Dermis blood vessel endothelial cell (primary cell): Measurements from ENCODE around the gene MIEF1. TPM values are rescaled to one million over a fixed set of nuclear protein-coding genes. Genes with fewer than 3 reads are reported as not detected.
A peak's percentile ranks its signal among the peaks of the same experiment; 100 is the strongest.

ENCODE experiments used
- DNase-seq: peaks from one replicate; pipeline ENCODE4 v3.0.0; 2010
- total RNA-seq: library from RNA; depleted of rRNA; stranded (reverse); fragments of >200 nt; gene quantifications from 2 replicates; pipeline ENCODE4 v1.2.3, GENCODE V29; 2014

MIEF1 gene
- total RNA-seq, 1 donor from 2014 or later, result 19.4 TPM

GRCh38 chr22:39532215-39533073, 30.4 kb downstream of the MIEF1 start, which contains the start of gene RPS19BP1:
Gene RPS19BP1, minus strand, starts transcription at chr22:39532748. Its CDS starts 10 bp downstream, at chr22:39532738.
- peak; percentile 99 for DNase-seq

GRCh38 chr22:39534092-39534506, 32.0 kb downstream of the MIEF1 start:
- no peak for DNase-seq

DNA sequence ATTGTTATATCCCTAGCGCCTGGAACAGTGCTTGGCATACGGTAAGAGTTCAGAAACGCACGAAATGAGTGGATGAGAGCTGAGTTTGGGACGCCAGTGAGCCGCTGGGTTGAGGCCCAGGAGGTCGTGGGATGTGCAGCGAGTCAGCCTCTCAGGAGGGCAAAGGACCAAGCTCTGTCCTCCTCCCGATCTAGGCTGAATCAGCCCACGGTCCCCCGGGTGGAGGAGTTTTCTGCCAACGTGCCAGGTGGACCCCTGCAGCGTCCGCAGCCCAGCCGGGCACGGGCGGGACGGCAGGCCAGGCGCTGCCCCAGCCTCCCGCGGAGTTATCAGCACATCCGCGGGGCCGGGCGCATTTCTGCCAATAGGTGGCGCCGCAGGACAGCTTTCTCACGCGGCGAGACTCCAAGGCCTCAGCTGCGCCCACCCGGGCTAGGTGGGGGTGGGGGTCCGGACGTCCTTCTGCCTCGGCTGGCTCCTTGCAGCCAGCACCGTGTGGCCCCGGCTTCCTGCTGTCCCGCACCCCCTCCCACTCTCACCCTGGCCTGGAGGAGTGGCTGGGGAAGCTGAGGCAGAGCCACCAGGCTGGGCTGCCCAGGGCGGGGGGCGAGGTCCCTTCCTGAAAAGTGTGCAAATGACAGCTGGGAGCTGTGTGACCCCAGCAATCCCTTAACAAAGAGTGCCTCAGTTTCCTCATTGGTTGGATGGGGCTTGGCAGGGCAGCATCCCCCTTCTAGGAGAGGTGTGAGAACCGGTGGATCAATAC, 32.7 kb downstream of the MIEF1 start:
- peak; percentile 82 for DNase-seq

DNA sequence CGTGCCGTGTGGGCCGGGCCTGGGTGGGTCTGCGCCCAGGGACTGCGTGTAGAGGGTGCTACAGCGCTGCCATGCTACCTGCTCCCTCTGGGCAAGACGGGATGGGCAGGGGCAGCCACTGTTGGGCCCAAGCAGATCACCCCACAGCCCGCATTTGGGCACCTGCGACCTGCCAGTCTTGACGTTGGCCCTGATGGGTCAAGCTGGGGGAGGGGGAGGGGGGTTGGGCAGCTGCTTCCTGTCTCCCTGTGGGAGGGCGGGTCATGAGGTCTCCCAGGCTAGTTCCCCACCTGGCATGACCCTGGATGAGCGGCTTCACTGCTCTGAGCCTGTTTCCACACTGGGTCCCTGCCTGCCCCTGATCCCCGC, 33.3 kb downstream of the MIEF1 start:
- DNase-seq, result no peak

- no peak for DNase-seq
These were observed 33.9 kb downstream of the MIEF1 start for GRCh38 chr22:39535831-39536449.

DNA sequence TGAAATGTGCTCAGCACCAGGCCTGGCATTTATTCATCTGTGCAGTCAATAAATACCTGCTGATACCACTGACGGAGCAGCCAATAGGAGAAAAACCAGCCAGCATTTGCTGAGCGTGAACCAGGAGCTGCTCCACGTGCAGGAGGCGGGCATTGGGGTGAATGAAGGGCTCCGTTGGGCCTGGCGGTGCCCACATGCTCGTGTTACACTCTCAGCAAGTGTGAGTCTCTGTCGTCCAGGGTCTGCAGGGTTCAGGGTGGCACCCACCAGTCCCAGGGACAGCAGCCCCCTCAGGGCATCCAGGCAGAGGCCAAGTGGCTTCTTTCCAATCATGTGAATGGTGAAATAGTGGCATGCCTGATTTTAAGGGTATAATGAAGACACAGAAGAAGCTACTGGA, 34.6 kb downstream of the MIEF1 start:
- no peak for DNase-seq

DNA sequence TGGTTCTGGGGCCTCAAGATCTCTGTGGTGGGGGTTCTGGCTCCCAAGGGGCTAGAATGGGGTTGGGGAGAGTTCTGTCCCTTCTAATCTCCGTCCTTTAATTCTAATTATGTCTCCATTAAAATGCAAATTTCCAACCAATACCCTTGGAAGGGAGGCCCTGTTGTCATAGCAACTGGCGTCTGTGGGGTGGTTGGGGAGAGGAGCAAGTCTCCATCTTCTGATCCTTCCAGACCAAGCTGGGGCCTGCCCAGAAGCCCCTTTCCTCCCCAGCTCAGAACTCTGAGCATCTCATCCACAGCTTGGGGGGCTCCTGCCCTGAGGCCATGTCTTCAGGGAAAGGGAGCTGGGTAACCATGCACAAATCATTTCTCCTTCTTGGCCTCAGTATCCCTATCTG, 35.9 kb downstream of the MIEF1 start:
- DNase-seq, result no peak

DNA sequence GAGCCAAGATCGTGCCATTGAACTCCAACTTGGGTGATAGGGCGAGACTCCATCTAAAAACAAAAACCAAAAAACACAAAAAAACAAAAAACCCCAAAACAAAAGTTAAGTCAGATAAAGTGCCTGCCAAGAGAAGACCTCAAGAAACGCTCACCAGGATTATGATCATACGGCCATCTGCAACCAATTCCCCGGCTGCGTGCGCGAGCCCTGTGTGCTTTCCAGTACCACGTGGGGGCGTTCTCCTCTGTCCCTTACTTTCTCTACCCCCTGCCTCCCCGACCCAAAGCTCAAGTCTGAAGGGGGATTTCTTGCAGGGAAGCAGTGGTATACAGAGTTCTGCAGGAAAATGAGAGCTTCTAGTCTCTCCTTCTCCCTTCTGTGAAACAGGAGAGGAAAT, 41.0 kb downstream of the MIEF1 start:
- peak; percentile 60 for DNase-seq

DNA sequence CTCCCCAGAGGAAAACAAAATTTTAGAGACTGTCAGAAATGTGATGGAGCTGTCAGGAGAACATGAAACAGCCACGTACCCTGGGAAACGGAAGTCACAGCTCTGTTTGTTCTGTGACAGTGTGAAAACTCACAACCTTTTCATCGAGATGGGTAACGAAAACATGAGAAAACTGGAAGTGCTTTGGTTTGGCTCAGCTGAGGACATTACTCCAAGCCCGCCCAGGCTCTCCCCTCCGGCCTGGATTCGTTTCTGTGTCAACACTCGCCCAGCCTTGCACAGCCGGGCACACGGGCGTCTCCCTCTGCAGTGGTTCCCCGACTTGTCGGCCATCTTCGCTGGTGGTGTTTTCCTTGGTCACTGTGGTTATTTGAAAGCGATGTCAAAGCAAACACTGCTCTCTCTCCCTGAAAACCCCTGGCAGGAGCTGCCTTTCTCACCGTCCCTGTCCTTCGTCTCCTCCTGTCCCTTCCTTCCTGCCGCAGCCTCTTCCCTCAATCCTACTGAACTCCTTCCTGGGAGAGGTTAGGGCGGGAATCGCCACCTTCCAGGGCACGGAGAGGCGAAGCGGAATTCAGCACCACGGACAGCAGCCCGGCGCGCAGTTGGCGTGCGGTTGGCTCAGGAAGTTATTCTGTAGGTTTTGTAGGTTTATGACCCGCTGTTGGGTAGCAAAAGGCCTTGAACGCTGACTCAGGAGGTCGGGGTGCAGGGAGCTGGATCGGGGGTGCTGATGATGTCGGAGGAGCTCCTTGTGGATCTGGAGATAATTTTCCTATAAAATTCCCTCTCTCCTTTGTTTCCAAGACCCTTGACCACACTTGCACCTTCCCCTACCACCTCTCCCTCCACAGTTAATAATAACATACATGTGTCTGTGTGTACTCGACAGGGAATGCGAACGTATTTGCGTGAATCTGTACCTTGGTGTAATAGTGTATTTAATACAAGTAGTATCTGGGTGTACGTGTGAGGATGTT, 43.6 kb downstream of the MIEF1 start:
- peak; percentile 59 for DNase-seq

DNA sequence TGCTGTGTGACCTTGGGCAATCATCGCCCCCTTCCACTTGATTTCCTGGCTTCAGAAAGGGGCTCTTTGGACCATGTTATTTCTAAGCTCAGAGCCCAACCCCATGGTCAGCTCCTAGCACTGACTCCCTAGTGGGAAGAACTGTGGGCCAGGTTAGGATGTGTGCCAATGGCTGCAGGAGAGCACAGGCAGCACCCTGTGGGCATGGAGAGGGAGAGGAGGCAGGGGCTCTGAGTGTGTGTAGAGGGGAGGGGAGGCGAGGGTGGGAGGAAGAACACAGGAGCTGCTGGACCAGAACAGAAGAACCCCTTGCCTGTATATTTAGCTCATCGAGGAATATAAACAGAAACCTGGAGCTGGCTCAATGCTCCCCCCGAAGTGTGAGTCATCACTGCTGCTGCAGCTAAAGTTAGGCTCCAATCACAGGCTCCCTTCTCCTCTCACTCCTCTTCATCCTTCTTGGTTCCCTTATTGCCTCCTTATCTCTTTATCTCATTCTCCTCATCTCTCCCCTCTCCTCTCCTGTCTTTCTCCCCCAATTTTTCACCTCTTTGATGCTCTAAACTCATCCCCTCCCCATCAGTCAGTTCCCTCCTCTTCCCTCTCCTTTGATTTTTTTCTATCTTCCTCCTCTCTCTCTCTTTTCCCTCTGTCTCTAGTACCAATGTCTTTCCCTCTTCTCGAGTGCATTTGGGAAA, 44.9 kb downstream of the MIEF1 start:
- no peak for DNase-seq

GRCh38 chr22:39547587-39547947, 45.5 kb downstream of the MIEF1 start:
- DNase-seq, result no peak

DNA sequence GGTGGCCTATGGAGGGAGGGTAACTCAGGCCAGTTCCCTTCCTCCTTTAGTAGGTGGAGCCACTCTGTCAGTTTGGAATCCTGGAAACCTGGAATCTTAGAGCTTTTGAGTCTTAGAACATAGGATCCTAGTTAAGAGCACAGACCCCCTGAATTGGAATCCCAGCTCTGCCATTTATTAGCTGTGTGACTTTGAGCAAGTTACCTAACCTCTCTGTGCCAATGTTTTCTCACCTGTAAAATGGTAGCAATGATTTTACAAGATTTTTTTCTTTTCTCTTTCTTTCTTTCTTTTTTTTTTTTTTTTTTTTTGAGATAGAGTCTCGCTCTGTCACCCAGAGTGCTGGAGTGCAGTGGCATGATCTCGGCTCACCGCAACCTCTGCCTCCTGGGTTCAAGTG, 51.3 kb downstream of the MIEF1 start:
- DNase-seq, result no peak

GRCh38 chr22:39554151-39554550, 52.1 kb downstream of the MIEF1 start:
- no peak for DNase-seq

- DNase-seq, result peak; percentile 25
These were observed 55.1 kb downstream of the MIEF1 start for GRCh38 chr22:39556970-39557841.

DNA sequence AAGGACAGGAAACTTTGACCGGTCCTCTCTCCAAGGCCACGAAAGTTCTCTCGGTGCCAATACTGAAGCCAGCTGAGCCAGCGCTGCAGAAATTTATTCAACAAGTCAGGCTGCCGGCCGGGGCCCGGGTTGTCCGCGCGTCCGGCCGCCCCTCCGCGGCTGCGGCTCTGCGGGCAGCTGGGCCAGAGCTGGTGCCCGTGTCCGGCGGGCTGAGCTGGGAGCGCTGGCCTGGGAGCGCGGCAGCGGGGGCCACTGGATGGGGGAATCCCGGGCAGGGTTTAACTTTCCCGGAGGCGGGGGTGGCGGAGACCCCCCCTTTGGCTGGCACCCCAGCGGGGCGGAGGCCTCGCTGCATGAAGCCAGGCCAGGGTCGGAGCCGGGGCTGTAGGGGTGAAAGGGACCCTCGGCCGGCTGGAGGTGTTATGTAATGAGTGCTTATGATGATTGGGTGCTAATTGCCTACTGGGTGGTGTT, 56.2 kb downstream of the MIEF1 start:
- DNase-seq, result no peak

DNA sequence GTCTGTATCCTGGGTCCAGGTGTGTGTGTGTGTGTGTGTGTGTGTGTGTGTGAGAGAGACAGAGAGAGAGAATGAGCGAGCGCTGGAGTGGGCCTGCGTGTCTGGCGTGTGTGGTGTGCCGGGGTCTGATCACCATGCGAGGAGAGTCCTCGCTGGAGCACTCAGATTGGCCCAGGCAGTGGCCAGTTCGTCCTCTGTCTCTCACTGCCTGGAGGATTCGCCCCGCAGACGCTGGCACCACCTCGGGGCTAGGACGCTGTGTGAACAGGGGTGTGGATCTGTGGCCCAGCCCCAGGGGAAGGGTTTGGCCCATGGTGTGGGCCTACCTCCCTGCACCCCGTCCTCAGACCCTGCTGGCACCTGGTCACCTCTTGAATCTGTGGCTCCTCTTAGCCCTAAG, 56.9 kb downstream of the MIEF1 start:
- DNase-seq, result no peak

- DNase-seq, result peak; percentile 35
These were observed 57.5 kb downstream of the MIEF1 start for GRCh38 chr22:39559456-39560105.

- no peak for DNase-seq
These were observed 58.0 kb downstream of the MIEF1 start for GRCh38 chr22:39560127-39560526.

DNA sequence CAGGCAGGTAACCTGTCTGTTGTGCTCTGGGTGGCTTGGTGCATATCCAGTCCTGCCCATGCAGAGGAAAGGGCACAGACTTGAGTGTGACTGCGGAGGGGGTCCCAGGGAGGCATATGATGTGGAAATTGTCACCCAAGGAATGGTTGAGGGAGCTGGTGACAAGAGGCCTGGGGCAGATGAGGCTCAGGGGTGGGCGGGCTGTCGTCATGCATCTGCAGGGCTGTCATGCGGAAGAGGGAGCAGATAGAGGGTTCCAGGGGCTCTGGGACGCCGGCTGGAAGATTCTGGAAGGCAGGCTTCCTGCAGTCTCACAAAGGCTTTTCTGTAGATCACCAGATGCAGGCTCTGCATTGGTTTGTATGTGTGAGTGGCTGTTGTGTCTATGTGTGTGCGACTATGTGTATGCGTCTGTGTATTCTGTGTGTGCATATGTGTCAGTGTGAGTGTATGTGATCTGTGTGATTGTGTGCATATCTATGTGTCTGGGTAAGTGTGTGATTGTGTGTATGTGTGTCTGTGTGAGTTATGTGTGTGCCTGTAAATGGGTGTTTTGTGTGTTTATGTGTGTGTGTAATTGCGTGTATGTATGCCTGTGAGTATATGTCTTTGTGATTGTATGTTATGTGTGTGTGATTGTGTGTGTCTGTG, 60.9 kb downstream of the MIEF1 start:
- DNase-seq, result no peak
